H1 (cell line): ENCODE measurements around the gene AHR. TPM values are rescaled to one million over a fixed set of nuclear protein-coding genes. Genes with fewer than 3 reads are reported as not detected.

Experiments
- CTCF ChIA-PET: fragments of 300-600 bp; sonication (Branson Sonifier 250); formaldehyde crosslinking; loops from one replicate; lab custom pipeline; 2021; ENCODE audit not compliant: partially characterized antibody; lab: Charles Lee
- POLR2A ChIA-PET: fragments of 300-600 bp; sonication (Branson Sonifier 250); formaldehyde crosslinking; loops from one replicate; lab custom pipeline; 2021; ENCODE audit warnings: inconsistent platforms; ENCODE audit not compliant: partially characterized antibody; lab: Charles Lee
- DNase-seq, 2 experiments: peaks; one replicate each; pipeline versions ENCODE4 v3.0.0 to v3.0.0-alpha.2; 2010 to 2022; ENCODE audit warnings: low spot score in 2 of 2, low read depth in 1 of 2, mixed read lengths in 1 of 2
- FAIRE-seq: peaks from 2 replicates; lab custom pipeline; 2011; peaks lifted over from hg19 to GRCh38; lab: Jason Lieb, UNC
- H2AFZ ChIP-seq: 2 replicates; pipeline ENCODE4 v1.8.1; 2012; ENCODE audit warnings: low read length, inconsistent platforms
- H2AK5ac ChIP-seq: 2 replicates; pipeline ENCODE4 v1.6.1; 2013; ENCODE audit warnings: low read depth, low read length
- H2BK120ac ChIP-seq: replicated peaks from 2 replicates; pipeline ENCODE3; 2013; ENCODE audit warnings: low read depth, low read length, inconsistent platforms
- H2BK12ac ChIP-seq: 2 replicates; pipeline ENCODE4 v1.6.1; 2013; ENCODE audit warnings: low read depth, low read length
- H2BK15ac ChIP-seq: 2 replicates; pipeline ENCODE4 v1.6.1; 2013; ENCODE audit warnings: low read length
- H2BK20ac ChIP-seq: 2 replicates; pipeline ENCODE4 v1.6.1; 2013; ENCODE audit warnings: low read length
- H2BK5ac ChIP-seq: 2 replicates; pipeline ENCODE4 v1.6.1; 2013; ENCODE audit warnings: low read depth, low read length
- H3K14ac ChIP-seq: 2 replicates; pipeline ENCODE4 v1.6.1; 2013; ENCODE audit warnings: inconsistent platforms; ENCODE audit not compliant: insufficient read length
- H3K18ac ChIP-seq: 2 replicates; pipeline ENCODE4 v1.6.1; 2013; ENCODE audit warnings: low read length; ENCODE audit errors: extremely low read depth
- H3K23ac ChIP-seq: 2 replicates; pipeline ENCODE4 v1.6.1; 2013; ENCODE audit warnings: inconsistent platforms; ENCODE audit not compliant: insufficient read length
- H3K23me2 ChIP-seq: 2 replicates; pipeline ENCODE4 v1.6.1; 2013; ENCODE audit warnings: low read depth, low read length
- H3K27ac ChIP-seq: 2 replicates; pipeline ENCODE4 v1.6.1; 2011; ENCODE audit warnings: low read depth, low read length, inconsistent platforms
- H3K27me3 ChIP-seq, 4 experiments: replicated peaks in 1 of 4; 1 replicate in 1 of 4; 2 replicates in 3 of 4; pipeline versions ENCODE4 v1.6.1 to v1.8.1; 2011 to 2013; ENCODE audit warnings: low read length in 3 of 4, mild to moderate bottlenecking in 3 of 4, inconsistent platforms in 2 of 4, mixed read lengths in 2 of 4, moderate library complexity in 1 of 4; ENCODE audit not compliant: control insufficient read depth in 3 of 4, insufficient read depth in 3 of 4; ENCODE audit errors: extremely low read depth in 1 of 4
- H3K36me3 ChIP-seq, 4 experiments: 2 replicates each; pipeline versions ENCODE4 v1.6.1 to v1.8.1; 2011 to 2013; ENCODE audit warnings: mild to moderate bottlenecking in 4 of 4, low read length in 3 of 4, moderate library complexity in 2 of 4, control low read depth in 1 of 4, inconsistent platforms in 1 of 4; ENCODE audit not compliant: insufficient read depth in 4 of 4, control insufficient read depth in 2 of 4
- H3K4ac ChIP-seq: replicated peaks from 2 replicates; pipeline ENCODE3; 2013; ENCODE audit warnings: low read length, low read depth, mixed read lengths, inconsistent platforms; ENCODE audit not compliant: insufficient read length
- H3K4me1 ChIP-seq, 4 experiments: replicated peaks in 1 of 4; 1 replicate in 1 of 4; 2 replicates in 3 of 4; pipeline versions ENCODE4 v1.6.1 to v1.8.1; 2011 to 2013; ENCODE audit warnings: low read length in 3 of 4, inconsistent platforms in 2 of 4, mixed read lengths in 1 of 4; ENCODE audit not compliant: insufficient read depth in 4 of 4, control insufficient read depth in 3 of 4
- H3K4me2 ChIP-seq, 2 experiments: 2 replicates each; pipeline versions ENCODE4 v1.6.1 to v1.8.1; 2011 to 2013; ENCODE audit warnings: low read depth in 2 of 2, low read length in 2 of 2, control low read depth in 1 of 2, inconsistent platforms in 1 of 2, mild to moderate bottlenecking in 1 of 2; ENCODE audit not compliant: insufficient read depth in 1 of 2
- H3K4me3 ChIP-seq, 4 experiments: fragments of 200-600, 300-600 bp in 1 of 4; sonication (generic), shearing (Covaris generic), sonication (Bioruptor Twin) in 1 of 4; 2 replicates each; pipeline versions ENCODE4 v1.5.1 to v1.8.1; 2011 to 2016; ENCODE audit warnings: low read length in 4 of 4, low read depth in 3 of 4, control low read depth in 2 of 4, inconsistent platforms in 2 of 4, mild to moderate bottlenecking in 2 of 4, mixed read lengths in 1 of 4, moderate library complexity in 1 of 4; ENCODE audit not compliant: insufficient read depth in 2 of 4; ENCODE audit errors: extremely low read depth in 1 of 4
- H3K56ac ChIP-seq: replicated peaks from 2 replicates; pipeline ENCODE3; 2013; ENCODE audit warnings: low read depth, mild to moderate bottlenecking, mixed read lengths, low read length, inconsistent platforms; ENCODE audit not compliant: insufficient read length
- H3K79me1 ChIP-seq: 2 replicates; pipeline ENCODE4 v1.6.1; 2013; ENCODE audit warnings: low read depth, low read length, control low read depth
- H3K79me2 ChIP-seq, 2 experiments: 2 replicates each; pipeline versions ENCODE4 v1.6.1 to v1.8.1; 2012 to 2013; ENCODE audit warnings: low read length in 2 of 2, mild to moderate bottlenecking in 2 of 2, inconsistent platforms in 1 of 2; ENCODE audit not compliant: insufficient read depth in 2 of 2, control insufficient read depth in 1 of 2
- H3K9ac ChIP-seq, 4 experiments: replicated peaks in 1 of 4; 1 replicate in 1 of 4; 2 replicates in 3 of 4; pipeline versions ENCODE4 v1.6.1 to v1.8.1; 2011 to 2013; ENCODE audit warnings: low read depth in 3 of 4, low read length in 3 of 4, control low read depth in 2 of 4, mild to moderate bottlenecking in 2 of 4, moderate library complexity in 2 of 4, inconsistent platforms in 1 of 4; ENCODE audit errors: extremely low read depth in 1 of 4
- H3K9me3 ChIP-seq, 2 experiments: 2 replicates each; pipeline versions ENCODE4 v1.6.1 to v1.8.1; 2012 to 2013; ENCODE audit warnings: mild to moderate bottlenecking in 2 of 2, moderate library complexity in 2 of 2, control low read depth in 1 of 2, inconsistent platforms in 1 of 2, low read depth in 1 of 2, low read length in 1 of 2, mixed read lengths in 1 of 2; ENCODE audit not compliant: insufficient read depth in 2 of 2
- H4K20me1 ChIP-seq, 2 experiments: replicated peaks in 1 of 2; 2 replicates each; pipeline versions ENCODE3 to v1.8.1; 2011 to 2013; ENCODE audit warnings: inconsistent platforms in 2 of 2, low read length in 2 of 2, mild to moderate bottlenecking in 1 of 2; ENCODE audit not compliant: insufficient read depth in 2 of 2, control insufficient read depth in 1 of 2
- H4K5ac ChIP-seq: 2 replicates; pipeline ENCODE4 v1.6.1; 2013; ENCODE audit warnings: low read length, low read depth, mixed read lengths, inconsistent platforms; ENCODE audit not compliant: insufficient read length
- H4K8ac ChIP-seq: 2 replicates; pipeline ENCODE4 v1.8.0; 2013; ENCODE audit warnings: mild to moderate bottlenecking, moderate library complexity, low read length, inconsistent platforms; ENCODE audit not compliant: insufficient read depth; ENCODE audit errors: extremely low read depth
- H4K91ac ChIP-seq: replicated peaks from 2 replicates; pipeline ENCODE3; 2013; ENCODE audit warnings: low read length, mixed read lengths, inconsistent platforms; ENCODE audit not compliant: insufficient read length
- EGR1 ChIP-seq: IDR thresholded peaks from 2 replicates; pipeline ENCODE4 v1.6.1; 2011; ENCODE audit warnings: low read depth, low read length, borderline replicate concordance
- KDM4A ChIP-seq: IDR thresholded peaks from one replicate; pipeline ENCODE4 v1.7.1; 2012; ENCODE audit warnings: low read depth, mild to moderate bottlenecking, moderate library complexity, low read length, inconsistent platforms; ENCODE audit not compliant: severe bottlenecking
- TEAD4 ChIP-seq: IDR thresholded peaks from 2 replicates; pipeline ENCODE4 v1.6.1; 2012; ENCODE audit warnings: low read depth, low read length, inconsistent platforms, mixed read lengths
- WGBS, 2 experiments: shearing (Covaris generic) in 1 of 2; methylation state at CpG; one replicate each; pipeline versions ENCODE4 v1.1.6 to v1.1.7; 2013 to 2015; ENCODE audit warnings: low lambda C conversion rate in 2 of 2, mixed read lengths in 2 of 2, inconsistent platforms in 1 of 2, low coverage in 1 of 2, missing lambda C conversion rate in 1 of 2; ENCODE audit not compliant: insufficient replicate concordance in 2 of 2, insufficient coverage in 1 of 2, insufficient read length in 1 of 2; ENCODE audit errors: extremely low coverage in 1 of 2, missing lambda C conversion rate in 1 of 2; 5-methylcytosine and 5-hydroxymethylcytosine counted together
- polyA plus RNA-seq, 7 experiments: library from polyadenylated mRNA; depleted of rRNA in 3 of 7; stranded (reverse) in 5 of 7; unstranded in 2 of 7; fragments of >200 nt in 5 of 7; fragments of 200-250 nt in 2 of 7; gene quantifications; 1 replicate in 5 of 7; 2 replicates in 1 of 7; 4 replicates in 1 of 7; pipeline versions ENCODE4 v1.2.1 to v1.2.3, GENCODE V29; 2011 to 2013; ENCODE audit warnings: missing spikeins in 2 of 7, mixed read lengths in 2 of 7
- total RNA-seq: library from RNA; stranded (reverse); fragmentation: NEBNext Ultra II Directional; extraction: Animal tissue kit (Norgen Biotek cat#: 25700); gene quantifications from 2 replicates; pipeline ENCODE4 v1.2.1, GENCODE V29; 2021

Gene AHR
- total and polyA plus RNA-seq, 2 of the 8 experiments (the other 6 are each of a cell fraction or from before 2014, with no cell fraction given) = 1.4 to 9.7 TPM

GRCh38 chr7:17292843-17293242 is 5.6 kb upstream of the AHR start:
- Histone ChIP-seq H3K79me2 (no peaks in the 10 kb centered on the region), H2AK5ac (no peak overlapping the region), H3K9ac (no peak overlapping the region), H2BK15ac (no peak overlapping the region), H3K4ac (no peak overlapping the region), H2BK5ac (no peak overlapping the region), H3K4me3 (no peak overlapping the region), H3K18ac (no peak overlapping the region), H3K27me3 (no peaks in the 10 kb centered on the region; a peak in 1 of 7 replicates), H2AFZ (no peak overlapping the region), H4K5ac (no peak overlapping the region), H3K9me3 (no peaks in the 10 kb centered on the region), H3K23me2 (no peaks in the 10 kb centered on the region), H3K23ac (no peak overlapping the region), H3K36me3 (no peaks in the 10 kb centered on the region), H2BK20ac (no peak overlapping the region), H4K91ac (no peak overlapping the region), H2BK120ac (no peak overlapping the region), H3K14ac (no peak overlapping the region), H3K4me2 (no peak overlapping the region), H3K56ac (no peak overlapping the region), H4K20me1 (no peaks in the 10 kb centered on the region), H4K8ac (no peak overlapping the region), H2BK12ac (no peak overlapping the region), H3K79me1 (no peaks in the 10 kb centered on the region), H3K4me1 (no peaks in the 10 kb centered on the region), H3K27ac (no peak overlapping the region)
- WGBS, 2 experiments = 88% methylated on average over 4 of the region's 4 CpGs; no CpG with 5 or more reads in 1 of the 2 experiments
- DNase-seq (no peak), FAIRE-seq (no peak)
- TF ChIP-seq TEAD4 (no peak), EGR1 (no peak), KDM4A (no peak)
- ChIA-PET POLR2A (no interaction called here), CTCF (interaction anchor here (0.9 to 1.3 kb wide), 4 partner anchors 8 to 401 kb away, joined by 3 to 5 read pairs (median 4); no protein-coding TSS in a partner anchor)
